HG02938 (cell line): Measurements from ENCODE around the gene IPO9.
"Not testable (repeated sequence)": the region's sequence is repeated elsewhere in the genome, so short reads cannot be mapped to it uniquely, and the experiment has no call there.

Experiments used
- ATAC-seq: cut with Tn5 transposase; IDR thresholded peaks from one replicate; pipeline ENCODE4 v1.9.1; 2021; ENCODE audit warnings: mild to moderate bottlenecking, moderate library complexity; ENCODE audit not compliant: unreplicated experiment

Gene IPO9

DNA sequence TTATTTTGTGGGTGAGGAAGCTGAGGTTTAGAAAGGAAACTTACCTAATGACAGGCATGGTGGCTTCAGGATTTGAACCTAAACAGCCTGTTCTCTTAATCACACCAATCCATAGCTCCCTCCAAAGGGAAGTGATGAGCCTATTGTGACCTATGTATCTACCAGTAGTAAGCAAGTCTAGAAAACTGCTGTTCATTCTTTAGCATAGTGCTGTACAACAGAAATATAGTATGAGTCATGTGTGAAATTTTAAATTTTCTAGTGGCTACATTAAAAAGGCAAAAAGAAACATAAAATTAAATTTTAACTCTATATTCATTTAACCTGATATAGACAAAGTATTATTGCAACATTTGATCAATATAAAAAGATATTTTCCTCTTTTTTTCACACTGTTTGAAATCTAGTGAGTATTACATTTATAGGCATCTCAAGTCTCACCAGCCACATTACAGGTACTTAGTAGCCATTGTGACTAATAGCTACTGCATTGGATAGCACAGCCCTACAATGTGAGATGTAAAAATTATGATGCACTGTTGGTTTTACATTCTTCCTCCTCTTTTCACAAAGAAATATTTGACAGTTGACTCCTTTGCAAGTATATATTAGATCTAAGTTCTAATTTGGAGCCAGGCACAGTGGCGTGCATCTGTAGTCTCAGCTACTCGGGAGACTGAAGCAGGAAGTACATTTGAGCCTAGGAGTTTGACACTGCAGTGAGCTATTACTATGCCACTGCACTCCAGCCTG, 16.6 kb downstream of the IPO9 start:
- ATAC-seq = no peak

DNA sequence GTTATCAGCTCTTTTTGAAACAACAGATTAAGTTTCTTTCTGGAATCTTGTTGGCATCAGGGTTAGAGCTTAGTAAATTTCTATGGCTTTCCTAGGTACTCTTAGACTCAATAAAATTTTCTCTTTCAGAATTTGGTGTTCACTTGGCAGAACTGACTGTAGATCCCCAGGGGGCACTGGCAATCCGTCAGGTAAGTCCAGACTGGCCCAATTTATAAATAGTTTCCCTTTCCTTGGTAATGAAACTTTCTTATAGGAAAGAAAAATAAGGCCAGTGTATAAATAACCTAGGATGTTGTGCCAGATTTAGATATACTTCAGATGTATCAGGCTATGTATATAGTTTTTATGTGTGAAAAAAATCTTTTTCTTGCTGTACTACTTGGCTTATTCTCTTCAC, 18.2 kb downstream of the IPO9 start:
- ATAC-seq = no peak

DNA sequence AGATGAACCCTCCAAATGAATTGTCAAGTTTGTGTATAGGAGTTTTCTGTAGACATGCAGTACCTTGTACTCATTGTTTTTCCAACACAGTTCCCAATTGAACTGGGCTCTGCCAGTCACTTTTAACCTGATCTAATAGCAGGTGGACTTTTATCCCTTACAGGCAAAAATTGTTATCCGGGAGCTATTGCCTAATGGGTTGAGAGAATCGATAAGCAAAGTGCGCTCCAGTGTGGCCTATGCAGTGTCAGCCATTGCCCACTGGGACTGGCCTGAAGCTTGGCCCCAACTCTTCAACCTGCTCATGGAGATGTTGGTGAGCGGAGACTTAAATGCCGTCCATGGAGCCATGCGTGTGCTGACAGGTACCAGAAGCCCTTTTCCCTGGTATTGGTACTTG, 19.3 kb downstream of the IPO9 start:
- ATAC-seq = no peak

DNA sequence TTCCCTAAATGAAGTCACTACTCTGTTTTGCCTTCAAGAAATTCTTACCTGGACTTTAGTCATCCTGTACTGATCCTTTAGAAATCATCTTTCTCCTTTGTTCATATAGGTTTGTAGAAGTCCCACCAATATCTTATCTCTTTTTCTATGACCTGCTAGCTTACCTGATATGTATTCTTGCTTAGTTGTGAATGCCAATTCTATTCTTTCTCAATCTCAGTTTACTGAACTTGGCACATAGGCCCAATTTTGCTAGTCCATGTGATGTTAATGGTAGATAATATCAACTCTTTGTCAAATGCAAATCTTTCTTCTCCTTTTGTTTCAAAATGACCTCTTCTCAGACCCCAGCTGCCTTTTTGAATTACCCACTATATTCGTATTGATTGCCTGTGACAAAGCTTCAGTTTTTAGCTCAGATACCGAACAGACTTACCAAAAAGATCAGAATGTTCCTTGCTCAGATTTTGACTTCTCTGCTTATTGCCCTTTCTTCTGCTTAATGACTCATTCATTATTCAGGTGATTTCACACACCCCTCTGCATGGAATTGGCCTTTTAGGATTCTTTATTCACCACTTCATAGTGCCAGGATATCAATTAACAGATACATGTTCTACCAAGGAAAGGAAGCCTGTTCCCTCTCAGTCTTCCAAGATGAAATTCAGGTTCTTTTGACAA, 20.6 kb downstream of the IPO9 start:
- no peak for ATAC-seq

DNA sequence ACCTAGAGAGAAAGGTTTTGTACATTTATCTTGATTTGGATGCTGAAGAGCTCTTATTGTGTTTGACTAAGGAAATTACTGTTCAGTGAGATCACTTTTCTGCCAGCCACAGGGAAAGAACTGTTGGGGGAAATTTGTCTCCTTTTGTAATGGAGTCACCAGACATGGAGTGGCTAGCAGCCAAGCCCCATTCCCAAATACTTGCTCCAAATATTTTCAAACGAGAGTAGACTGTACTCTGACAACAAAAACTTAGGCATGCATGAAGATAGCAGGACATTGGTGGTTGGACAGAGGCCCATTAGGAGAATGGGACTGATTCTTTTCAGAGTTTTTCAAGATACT, 21.1 kb downstream of the IPO9 start:
- ATAC-seq = no peak

DNA sequence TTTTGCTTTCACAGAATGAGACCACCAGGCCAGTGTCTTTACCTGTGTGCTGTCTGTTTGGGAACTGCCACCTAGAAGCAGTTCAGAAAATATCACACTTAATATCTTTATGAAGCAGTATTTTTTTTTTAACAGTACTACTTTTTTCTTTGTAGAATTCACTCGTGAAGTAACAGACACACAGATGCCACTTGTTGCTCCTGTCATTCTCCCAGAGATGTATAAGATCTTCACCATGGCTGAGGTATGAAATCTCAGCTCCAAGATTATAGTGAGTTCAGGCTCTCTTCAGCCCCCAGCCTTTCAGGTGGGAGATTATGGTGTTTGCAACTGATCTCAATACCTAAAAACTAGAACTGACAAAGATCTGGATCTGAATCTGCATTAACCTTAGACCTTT, 23.0 kb downstream of the IPO9 start:
- ATAC-seq = no peak

DNA sequence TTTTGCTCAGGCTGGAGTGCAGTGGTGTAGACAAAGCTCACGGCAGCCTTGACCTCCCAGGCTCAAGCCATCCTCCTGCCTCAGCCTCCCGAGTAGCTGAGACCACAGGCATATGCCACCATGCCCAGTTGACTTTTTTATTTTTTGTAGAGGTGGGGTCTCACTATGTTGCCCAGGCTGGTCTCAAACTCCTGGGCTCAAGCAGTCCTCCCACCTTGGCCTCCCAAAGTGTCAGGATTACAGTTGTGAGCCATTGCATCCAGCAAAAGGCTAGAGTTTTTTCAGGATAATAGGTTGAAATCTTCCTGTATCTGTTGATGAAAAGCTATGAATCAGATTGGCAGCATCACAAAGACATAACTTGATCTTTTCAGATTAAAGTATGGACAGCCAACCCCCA, 27.8 kb downstream of the IPO9 start:
- not testable (repeated sequence) for ATAC-seq

DNA sequence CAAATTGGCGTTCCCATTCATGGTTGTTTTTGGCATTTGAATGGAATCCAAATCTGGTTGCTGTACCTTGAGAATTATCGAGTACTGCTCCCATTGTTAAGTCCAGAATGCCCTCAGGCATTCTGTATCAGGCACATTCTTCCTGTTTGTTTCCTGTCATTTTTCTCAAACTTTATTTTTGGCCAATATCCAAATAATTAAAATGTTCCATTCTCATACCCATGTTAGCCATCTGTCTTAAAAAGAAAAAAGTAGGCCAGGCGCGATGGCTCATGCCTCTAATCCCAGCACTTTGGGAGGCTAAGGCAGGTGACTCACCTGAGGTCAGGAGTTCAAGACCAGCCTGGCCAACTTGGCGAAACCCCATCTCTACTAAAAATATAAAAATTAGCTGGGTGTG, 30.5 kb downstream of the IPO9 start:
- ATAC-seq = no peak

DNA sequence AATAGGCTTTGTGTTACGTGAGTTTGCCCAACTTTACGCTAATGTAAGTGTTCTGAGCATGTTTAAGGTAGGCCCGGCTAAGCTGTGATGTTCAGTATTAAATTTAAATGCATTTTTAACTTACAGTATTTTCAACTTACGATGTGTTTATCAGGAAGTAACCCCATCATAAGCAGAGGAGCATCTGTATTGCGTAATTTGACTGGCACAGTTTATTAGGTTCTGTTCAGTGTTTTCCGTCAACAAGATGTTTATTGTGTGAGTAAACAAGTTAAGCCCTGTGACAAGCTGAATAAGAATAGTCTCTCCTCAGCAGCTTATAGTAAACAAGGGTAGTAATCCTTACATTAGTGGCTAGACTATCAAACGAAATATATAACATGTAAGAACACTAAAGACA, 32.5 kb downstream of the IPO9 start:
- ATAC-seq = no peak

DNA sequence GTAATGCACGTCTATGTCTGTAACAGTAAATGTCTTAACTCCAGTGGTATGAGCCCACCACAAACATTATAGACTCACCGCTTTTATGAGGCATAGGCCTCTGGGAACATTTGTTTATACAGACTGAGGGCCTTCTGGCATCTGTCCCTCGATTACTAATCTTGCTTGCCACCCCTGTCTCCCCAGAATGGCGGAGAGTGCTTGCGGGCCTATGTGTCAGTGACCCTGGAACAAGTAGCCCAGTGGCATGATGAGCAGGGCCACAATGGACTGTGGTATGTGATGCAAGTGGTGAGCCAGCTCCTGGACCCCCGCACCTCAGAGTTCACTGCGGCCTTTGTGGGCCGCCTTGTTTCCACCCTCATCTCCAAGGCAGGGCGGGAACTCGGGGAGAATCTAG, 41.4 kb downstream of the IPO9 start:
- ATAC-seq = no peak

DNA sequence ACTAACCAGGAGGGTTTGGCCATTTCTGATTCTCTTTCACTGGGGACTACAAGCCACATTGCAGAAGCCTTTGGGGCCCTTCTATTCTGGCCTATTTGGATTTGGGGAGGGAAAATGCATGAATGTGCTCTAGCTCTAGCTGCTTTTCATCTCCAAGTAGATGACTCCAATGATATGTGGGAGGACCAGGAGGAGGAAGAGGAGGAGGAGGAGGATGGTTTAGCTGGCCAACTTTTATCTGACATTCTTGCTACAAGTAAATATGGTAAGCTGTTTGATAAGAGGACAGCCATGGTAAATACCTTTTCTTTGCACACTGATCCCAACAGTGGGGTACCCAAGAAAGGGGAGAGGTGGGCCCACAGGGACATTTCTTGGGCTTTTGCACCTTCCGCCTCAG, 45.7 kb downstream of the IPO9 start:
- no peak for ATAC-seq

DNA sequence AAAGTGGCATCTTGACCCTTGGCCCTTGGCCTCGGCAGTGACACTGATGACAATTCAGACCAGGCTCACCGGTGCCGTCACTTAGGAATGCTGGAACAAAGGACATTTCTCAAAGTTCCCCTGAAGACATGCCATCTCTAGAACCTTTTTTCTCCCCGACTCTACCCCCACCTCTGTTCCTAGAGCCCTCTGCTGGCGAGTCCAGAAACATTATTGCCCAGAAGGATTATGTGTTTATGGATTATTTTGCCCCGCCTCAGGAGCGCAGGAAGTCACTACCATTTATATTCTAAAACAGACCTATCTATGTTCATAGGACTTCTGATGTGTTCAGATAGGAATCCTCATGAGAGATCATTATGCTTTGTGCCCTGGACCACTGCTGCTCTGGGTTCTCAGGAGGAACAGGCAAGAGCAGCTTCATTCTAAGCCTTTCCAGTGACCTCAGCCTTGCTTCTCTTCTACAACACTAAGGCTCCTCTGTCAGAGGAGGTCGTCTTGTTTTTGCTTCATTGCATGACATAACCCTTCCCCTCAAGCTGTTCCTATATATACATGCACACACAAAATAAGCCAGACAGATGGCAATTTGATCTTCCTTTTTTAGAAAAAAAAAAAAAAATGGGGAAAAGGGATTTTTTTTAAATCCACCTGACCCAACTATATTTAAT, 47.3 kb downstream of the IPO9 start:
- no peak for ATAC-seq

DNA sequence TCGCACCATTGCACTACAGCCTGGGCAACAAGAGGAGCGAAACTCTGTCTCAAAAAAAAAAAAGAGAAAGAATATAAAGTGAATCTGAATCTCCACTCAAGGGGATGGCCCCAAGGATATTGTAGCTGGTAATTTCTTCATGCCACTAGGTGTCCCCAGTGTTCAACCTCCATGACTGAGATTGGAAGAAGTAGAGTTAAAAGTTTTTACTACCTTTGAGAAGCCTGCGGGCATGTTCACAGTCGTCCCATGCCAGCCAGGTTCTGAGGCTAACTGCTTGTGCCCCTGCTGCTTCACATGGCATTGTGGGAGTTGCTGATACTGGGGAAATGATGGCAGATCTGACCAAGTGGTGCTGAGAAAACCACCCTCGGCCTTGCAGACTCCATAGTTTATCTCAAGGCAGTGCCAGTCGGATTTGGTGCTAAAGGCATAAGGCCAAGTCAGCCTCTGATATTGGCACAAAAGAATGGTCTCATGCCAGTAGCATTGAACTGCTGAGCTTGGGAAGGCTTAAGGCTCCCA, 49.0 kb downstream of the IPO9 start:
- no peak for ATAC-seq

DNA sequence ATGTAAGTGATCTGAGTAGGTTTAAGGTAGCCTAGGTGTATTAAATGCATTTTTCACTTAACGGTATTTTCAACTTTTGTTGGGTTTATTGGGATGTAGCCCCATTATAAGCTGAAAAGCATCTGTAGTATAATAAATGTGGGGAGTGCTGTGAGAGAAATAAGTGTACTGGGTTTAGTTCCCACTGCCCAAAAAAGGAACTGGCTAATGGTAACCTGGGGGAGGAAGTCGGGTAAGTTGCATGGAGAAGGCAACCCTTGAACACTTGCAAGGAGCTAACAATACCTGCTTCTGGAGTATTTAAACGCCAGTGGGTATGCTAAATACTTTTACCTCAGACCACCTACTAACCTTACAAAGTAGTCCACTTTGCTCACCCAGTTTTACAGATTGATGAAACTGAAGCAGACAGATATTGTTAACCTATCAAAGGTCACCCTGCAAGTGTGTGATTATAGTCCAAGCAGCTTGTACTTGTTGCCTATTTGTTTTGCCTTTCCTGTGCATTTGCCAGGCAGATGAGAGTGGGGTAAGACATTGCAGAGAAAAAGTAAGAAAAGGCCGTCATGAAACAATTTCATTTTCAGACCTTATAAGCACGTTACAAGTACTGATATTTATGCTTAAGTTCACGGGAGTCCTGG, 52.1 kb downstream of the IPO9 start:
- no peak for ATAC-seq

DNA sequence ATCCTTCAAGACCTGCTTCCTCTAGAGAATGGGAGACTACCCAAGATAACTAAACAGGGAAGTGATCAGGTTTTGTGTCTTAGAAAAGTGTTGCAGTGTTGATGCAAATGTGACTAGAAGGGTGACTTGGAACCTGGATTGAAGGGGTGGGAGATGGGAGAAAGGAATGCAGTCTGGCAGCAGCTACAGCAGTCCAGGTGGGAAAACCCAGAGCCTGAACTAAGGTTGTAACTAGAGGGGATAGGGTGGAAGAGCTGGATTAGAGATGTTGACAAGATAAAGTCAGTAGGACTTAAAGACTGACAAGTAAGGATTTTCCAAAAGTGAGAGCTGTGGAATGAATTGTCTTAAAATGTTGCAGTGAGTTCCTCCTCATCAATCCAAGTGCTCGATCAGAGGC, 52.7 kb downstream of the IPO9 start:
- ATAC-seq = no peak

DNA sequence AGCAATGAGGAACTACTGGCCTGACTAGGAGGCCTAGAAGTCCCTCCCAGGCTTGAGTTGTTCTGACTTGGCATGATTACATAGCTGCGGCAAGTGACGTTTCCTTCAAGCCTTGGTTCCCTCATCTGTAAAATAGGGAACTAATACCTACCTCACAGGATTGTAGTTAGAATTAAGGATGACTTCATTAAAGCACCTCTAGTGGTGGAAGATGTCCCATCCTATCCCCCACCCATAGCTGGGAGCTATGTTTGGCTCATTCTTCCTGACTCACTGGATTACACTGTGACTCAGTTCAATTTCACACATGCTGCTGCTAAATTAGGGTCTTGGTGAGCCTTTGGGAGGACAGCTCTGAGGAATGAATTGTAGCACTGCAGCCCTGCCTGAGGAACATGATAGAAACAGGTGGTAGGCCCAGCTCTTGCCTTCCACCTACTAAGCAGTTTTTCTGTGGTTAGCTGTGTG, 53.7 kb downstream of the IPO9 start:
- ATAC-seq = peak; percentile 57

DNA sequence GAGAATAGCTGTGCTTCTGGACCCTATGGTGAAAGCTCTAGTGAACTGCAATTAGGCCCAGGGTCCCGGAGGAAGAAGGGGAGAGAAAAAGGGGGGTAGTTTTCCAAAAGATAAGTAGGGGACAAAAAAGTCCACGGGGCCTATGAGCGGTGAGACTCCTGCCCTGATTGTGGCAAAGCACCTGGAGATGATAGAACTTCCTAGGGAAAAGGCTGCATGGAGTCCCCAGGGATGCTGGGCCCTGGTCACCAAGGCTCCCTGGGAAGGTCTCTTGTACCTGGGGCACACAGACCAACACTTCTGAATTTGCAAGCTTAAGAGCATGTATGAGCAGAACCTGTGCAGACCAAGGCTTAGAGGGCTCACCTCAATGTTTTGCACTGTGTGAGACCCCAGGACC, 54.3 kb downstream of the IPO9 start:
- ATAC-seq = no peak

DNA sequence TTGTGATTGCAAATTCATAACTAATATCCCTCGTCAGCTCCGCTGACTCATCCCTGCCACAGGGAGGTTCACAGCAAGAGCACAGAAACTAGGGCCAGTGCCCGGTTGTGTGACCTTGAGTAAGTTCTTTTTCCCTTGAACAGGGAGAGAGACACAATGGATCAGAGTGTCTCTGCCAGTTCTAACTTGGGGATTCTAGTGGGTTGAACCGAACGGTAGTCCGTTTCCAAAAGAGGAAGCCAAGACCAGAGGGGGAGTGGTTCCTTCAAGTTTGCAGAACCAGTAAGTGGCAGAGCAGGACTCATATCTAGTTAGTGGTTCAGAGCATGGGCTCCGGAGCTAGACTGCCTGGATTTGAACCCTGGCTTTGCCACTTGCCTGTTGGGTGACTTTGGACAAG, 54.8 kb downstream of the IPO9 start:
- no peak for ATAC-seq

DNA sequence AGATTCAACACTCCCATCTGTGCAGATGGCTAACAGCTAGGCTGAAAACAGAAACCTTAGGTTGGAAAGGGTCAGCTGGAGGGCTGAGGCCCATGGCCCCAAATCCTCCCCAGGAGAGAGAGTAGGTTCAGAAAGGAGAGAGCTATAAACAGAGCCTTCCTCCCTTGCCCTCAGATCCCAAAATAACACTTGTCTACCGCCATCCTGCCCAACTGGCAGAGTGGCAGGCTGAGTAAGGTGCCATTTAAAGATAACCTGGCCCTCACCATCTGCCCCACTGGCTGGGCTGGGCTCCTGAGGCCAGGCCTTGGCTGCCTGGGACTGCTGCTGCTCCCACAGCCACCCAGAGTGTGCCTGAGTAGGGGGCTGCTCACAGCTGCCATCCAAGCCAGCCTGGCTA, 55.5 kb downstream of the IPO9 start:
- no peak for ATAC-seq

DNA sequence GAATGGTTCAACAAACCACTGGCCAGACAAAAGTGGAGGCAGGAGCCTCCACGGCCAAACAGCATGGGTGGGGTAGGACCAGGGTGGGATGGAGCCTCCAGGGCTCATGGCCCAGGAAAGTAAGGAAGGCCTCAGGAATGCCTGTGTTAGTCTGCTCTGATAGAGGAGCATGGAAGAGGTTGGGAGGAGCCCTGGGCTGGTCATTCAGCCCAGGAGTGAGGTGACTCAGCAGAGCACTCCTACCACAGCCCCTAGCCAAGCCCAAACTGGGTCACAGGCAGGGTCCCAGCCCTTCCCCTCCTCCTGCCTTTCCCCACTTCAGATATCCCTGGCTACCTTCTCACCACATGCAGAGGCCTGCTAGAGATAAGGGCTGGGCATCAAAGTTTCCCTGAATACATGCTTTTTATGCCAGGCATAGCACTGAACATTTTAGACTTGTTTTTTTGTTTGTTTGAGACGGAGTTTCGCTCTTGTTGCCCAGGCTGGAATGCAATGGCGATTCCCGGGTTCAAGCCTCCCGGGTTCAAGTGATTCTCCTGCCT, 56.6 kb downstream of the IPO9 start:
- ATAC-seq = no peak
